GM12878 (cell line): ENCODE results near the gene CHRNA9.

ENCODE experiments used
- BRCA1 ChIP-seq: IDR thresholded peaks from 2 replicates; pipeline ENCODE4 v1.6.1; 2011; ENCODE audit warnings: low read depth, low read length, improper control_type of control experiment
- CBX5 ChIP-seq: sonication (generic); IDR thresholded peaks from 2 replicates; pipeline ENCODE4 v1.6.1; 2016; ENCODE audit warnings: low read depth, moderate library complexity, mild to moderate bottlenecking, inconsistent platforms
- CEBPZ ChIP-seq: fragments of 150-350 bp; IDR thresholded peaks from 2 replicates; pipeline ENCODE4 v1.6.1; 2016; ENCODE audit warnings: low read depth, low read length
- CTCF ChIP-seq, 3 experiments: IDR thresholded peaks in 2 of 3; conservative IDR thresholded peaks in 1 of 3; 2 replicates each; pipeline ENCODE4 v1.5.1; 2011; ENCODE audit warnings: low read depth in 3 of 3, low read length in 3 of 3, mild to moderate bottlenecking in 3 of 3, control low read depth in 2 of 3, moderate library complexity in 2 of 3, inconsistent platforms in 1 of 3, mixed read lengths in 1 of 3; ENCODE audit not compliant: control insufficient read depth in 2 of 3, insufficient read depth in 1 of 3; ENCODE audit errors: extremely low read depth in 1 of 3
- GABPA ChIP-seq: IDR thresholded peaks from 2 replicates; pipeline ENCODE4 v1.6.1; 2014; ENCODE audit warnings: antibody characterized with exemption, low read depth, mild to moderate bottlenecking, inconsistent platforms
- MAX ChIP-seq: IDR thresholded peaks from 2 replicates; pipeline ENCODE4 v1.6.1; 2012; ENCODE audit warnings: low read depth, low read length, improper control_type of control experiment
- MYC ChIP-seq: IDR thresholded peaks from 2 replicates; pipeline ENCODE4 v1.6.1; 2011; ENCODE audit warnings: mild to moderate bottlenecking, low read length, moderate library complexity, inconsistent platforms; ENCODE audit not compliant: insufficient read depth, insufficient replicate concordance, insufficient read length, severe bottlenecking
- NFYA ChIP-seq: IDR thresholded peaks from 2 replicates; pipeline ENCODE4 v1.6.1; 2011; ENCODE audit warnings: low read depth, mild to moderate bottlenecking, low read length, improper control_type of control experiment, borderline replicate concordance
- POLR2AphosphoS5 ChIP-seq: IDR thresholded peaks from 2 replicates; pipeline ENCODE4 v1.6.1; 2011; ENCODE audit warnings: mild to moderate bottlenecking, low read length, inconsistent platforms

GRCh38 chr4:40378619-40379018 lies 43.5 kb downstream of the CHRNA9 start:
- TF ChIP-seq POLR2AphosphoS5, result no peak
- TF ChIP-seq BRCA1, result no peak
- no peak for TF ChIP-seq MAX
- no peak for TF ChIP-seq NFYA
- TF ChIP-seq MYC, result no peak
- no peak for TF ChIP-seq GABPA
- TF ChIP-seq CTCF (IDR thresholded peaks at IDR 0.05 in 2 of 3, conservative IDR thresholded peaks at IDR 0.05 in 1 of 3; ENCODE audit: control insufficient read depth in 2 of 3, extremely low read depth in 1 of 3, insufficient read depth in 1 of 3, low read depth in 3 of 3, low read length in 3 of 3), result no peak
- TF ChIP-seq CBX5, result no peak
- TF ChIP-seq CEBPZ, result no peak
